ENCODE results near the gene EDIL3.

DNA sequence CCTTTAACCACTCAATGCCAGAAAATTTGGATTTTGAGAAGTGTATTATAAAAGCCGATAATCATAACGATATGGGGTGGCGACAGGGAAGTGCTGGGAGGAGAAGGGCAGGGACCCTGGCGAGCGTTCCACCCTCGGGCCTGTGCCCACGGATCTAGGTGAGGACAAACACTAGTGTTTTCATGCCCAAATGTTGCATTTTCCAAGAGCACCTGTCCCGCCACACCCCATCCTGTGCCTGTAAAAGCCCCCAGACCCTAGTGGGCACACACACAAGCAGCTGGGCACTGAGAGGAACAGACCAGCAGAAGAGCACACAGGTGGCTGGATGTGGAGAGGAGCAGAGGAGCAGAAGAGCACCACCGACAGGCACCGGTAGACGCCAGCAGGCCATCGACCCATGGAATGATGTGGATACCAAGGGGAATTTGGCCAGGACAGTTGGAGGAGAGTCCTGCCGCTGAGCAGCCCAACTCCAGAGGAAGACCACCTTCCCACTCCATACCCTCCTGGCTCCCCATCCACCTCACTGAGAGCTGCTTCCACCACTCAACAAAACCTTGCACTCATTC, 315.0 kb downstream of the EDIL3 start:
- TF ChIP-seq, protein P1, sequence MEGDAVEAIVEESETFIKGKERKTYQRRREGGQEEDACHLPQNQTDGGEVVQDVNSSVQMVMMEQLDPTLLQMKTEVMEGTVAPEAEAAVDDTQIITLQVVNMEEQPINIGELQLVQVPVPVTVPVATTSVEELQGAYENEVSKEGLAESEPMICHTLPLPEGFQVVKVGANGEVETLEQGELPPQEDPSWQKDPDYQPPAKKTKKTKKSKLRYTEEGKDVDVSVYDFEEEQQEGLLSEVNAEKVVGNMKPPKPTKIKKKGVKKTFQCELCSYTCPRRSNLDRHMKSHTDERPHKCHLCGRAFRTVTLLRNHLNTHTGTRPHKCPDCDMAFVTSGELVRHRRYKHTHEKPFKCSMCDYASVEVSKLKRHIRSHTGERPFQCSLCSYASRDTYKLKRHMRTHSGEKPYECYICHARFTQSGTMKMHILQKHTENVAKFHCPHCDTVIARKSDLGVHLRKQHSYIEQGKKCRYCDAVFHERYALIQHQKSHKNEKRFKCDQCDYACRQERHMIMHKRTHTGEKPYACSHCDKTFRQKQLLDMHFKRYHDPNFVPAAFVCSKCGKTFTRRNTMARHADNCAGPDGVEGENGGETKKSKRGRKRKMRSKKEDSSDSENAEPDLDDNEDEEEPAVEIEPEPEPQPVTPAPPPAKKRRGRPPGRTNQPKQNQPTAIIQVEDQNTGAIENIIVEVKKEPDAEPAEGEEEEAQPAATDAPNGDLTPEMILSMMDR (IDR thresholded peaks at IDR 0.05; ENCODE audit: extremely low read depth in 1 of 2, insufficient read depth in 1 of 2, low read depth in 1 of 2, low read length in 2 of 2) = no peak
- TF ChIP-seq EZH2 (IDR thresholded peaks at IDR 0.05; ENCODE audit: borderline replicate concordance, low read depth, low read length, severe bottlenecking) = no peak
- TF ChIP-seq POLR2AphosphoS5 (IDR thresholded peaks at IDR 0.05; ENCODE audit: insufficient read depth, low read depth, low read length) = no peak
